HEK293 (cell line): Measurements from ENCODE around the gene TMC2.

Experiments used
- CTCF ChIA-PET: fragments of 350-600 bp; formaldehyde crosslinking; extraction: SDS; loops from one replicate; lab custom pipeline; 2021; ENCODE audit warnings: antibody characterized with exemption; lab: Yijun Ruan, JAX
- POLR2A ChIA-PET: fragments of 300-600 bp; formaldehyde crosslinking; extraction: SDS; loops from one replicate; lab custom pipeline; 2020; ENCODE audit warnings: antibody characterized with exemption, inconsistent platforms; lab: Yijun Ruan, JAX
- H3K27ac ChIP-seq: fragments of 200-500 bp; sonication (Bioruptor generic); 2 replicates; pipeline ENCODE4 v1.5.1; 2014; ENCODE audit warnings: low read depth, low read length, control low read depth, inconsistent platforms; ENCODE audit errors: extremely low read depth
- H3K36me3 ChIP-seq, 2 experiments: fragments of 200-500 bp in 1 of 2; sonication (Bioruptor generic) in 1 of 2; 1 replicate in 1 of 2; 2 replicates in 1 of 2; pipeline ENCODE4 v1.5.1; 2014 to 2017; ENCODE audit warnings: inconsistent platforms in 2 of 2, low read length in 2 of 2; ENCODE audit not compliant: control insufficient read depth in 2 of 2, insufficient read depth in 1 of 2
- H3K4me1 ChIP-seq: fragments of 200-500 bp; sonication (Bioruptor generic); 2 replicates; pipeline ENCODE4 v1.5.1; 2014; ENCODE audit warnings: mild to moderate bottlenecking, low read length, inconsistent platforms; ENCODE audit not compliant: control insufficient read depth, insufficient read depth
- H3K4me3 ChIP-seq: 2 replicates; pipeline ENCODE4 v1.5.1; 2011; ENCODE audit warnings: low read depth, mild to moderate bottlenecking, control low read depth, low read length, moderate library complexity
- H3K9me3 ChIP-seq: fragments of 200-500 bp; sonication (Bioruptor generic); 2 replicates; pipeline ENCODE4 v1.5.1; 2014; ENCODE audit warnings: low read depth, low read length, inconsistent platforms; ENCODE audit not compliant: control insufficient read depth, insufficient read depth
- BCL11A ChIP-seq: fragments of 450-650 bp; formaldehyde crosslinking; IDR thresholded peaks from 2 replicates; pipeline ENCODE4 v1.5.1; 2016; ENCODE audit warnings: low read depth, missing biosample characterization, missing genetic modification characterization
- HOXD13 ChIP-seq: sonication (generic); formaldehyde crosslinking; IDR thresholded peaks from 2 replicates; pipeline ENCODE4 v1.8.0; 2022; ENCODE audit warnings: missing genetic modification reagents, borderline replicate concordance
- KLF7 ChIP-seq: fragments of 450-650 bp; formaldehyde crosslinking; IDR thresholded peaks from 2 replicates; pipeline ENCODE4 v1.5.1; 2016; ENCODE audit warnings: missing biosample characterization, missing genetic modification characterization, borderline replicate concordance
- MYNN ChIP-seq: fragments of 450-650 bp; formaldehyde crosslinking; IDR thresholded peaks from 2 replicates; pipeline ENCODE4 v1.5.1; 2016; ENCODE audit warnings: missing biosample characterization, missing genetic modification characterization, borderline replicate concordance
- SP2 ChIP-seq: fragments of 450-650 bp; formaldehyde crosslinking; IDR thresholded peaks from 2 replicates; pipeline ENCODE4 v1.5.1; 2016; ENCODE audit warnings: missing biosample characterization, missing genetic modification characterization
- TRIM28 ChIP-seq: IDR thresholded peaks from 2 replicates; pipeline ENCODE4 v1.6.1; 2011; ENCODE audit warnings: low read length, control low read depth, borderline replicate concordance
- YY2 ChIP-seq: fragments of 450-650 bp; formaldehyde crosslinking; IDR thresholded peaks from 2 replicates; pipeline ENCODE4 v1.5.1; 2016; ENCODE audit warnings: missing biosample characterization, missing genetic modification characterization
- ZBTB17 ChIP-seq: fragments of 450-650 bp; formaldehyde crosslinking; IDR thresholded peaks from 2 replicates; pipeline ENCODE4 v1.5.1; 2016; ENCODE audit warnings: missing biosample characterization, missing genetic modification characterization
- ZNF146 ChIP-seq: fragments of 450-650 bp; formaldehyde crosslinking; IDR thresholded peaks from 2 replicates; pipeline ENCODE4 v1.5.1; 2016; ENCODE audit warnings: missing biosample characterization, missing genetic modification characterization
- ZNF155 ChIP-seq: fragments of 450-650 bp; formaldehyde crosslinking; IDR thresholded peaks from 2 replicates; pipeline ENCODE4 v1.5.1; 2016; ENCODE audit warnings: missing biosample characterization, missing genetic modification characterization
- ZNF174 ChIP-seq: fragments of 450-650 bp; formaldehyde crosslinking; IDR thresholded peaks from 2 replicates; pipeline ENCODE4 v1.5.0; 2017; ENCODE audit warnings: missing biosample characterization, mild to moderate bottlenecking, missing genetic modification characterization
- ZNF280D ChIP-seq: fragments of 450-650 bp; formaldehyde crosslinking; IDR thresholded peaks from 2 replicates; pipeline ENCODE4 v1.5.1; 2016; ENCODE audit warnings: missing biosample characterization, missing genetic modification characterization
- ZNF354C ChIP-seq: fragments of 450-650 bp; formaldehyde crosslinking; IDR thresholded peaks from 2 replicates; pipeline ENCODE4 v1.5.1; 2016; ENCODE audit warnings: missing biosample characterization, missing genetic modification characterization, low read depth, borderline replicate concordance
- ZNF488 ChIP-seq: fragments of 450-650 bp; formaldehyde crosslinking; IDR thresholded peaks from 2 replicates; pipeline ENCODE4 v1.5.1; 2016; ENCODE audit warnings: missing biosample characterization, missing genetic modification characterization
- ZNF585B ChIP-seq: fragments of 450-650 bp; formaldehyde crosslinking; IDR thresholded peaks from 2 replicates; pipeline ENCODE4 v1.5.1; 2016; ENCODE audit warnings: missing biosample characterization, missing genetic modification characterization
- ZNF624 ChIP-seq: fragments of 450-650 bp; formaldehyde crosslinking; IDR thresholded peaks from 2 replicates; pipeline ENCODE4 v1.5.1; 2017; ENCODE audit warnings: missing biosample characterization, missing genetic modification characterization
- TF ChIP-seq, protein P1 (sequence below): fragments of 450-650 bp; formaldehyde crosslinking; IDR thresholded peaks from 2 replicates; pipeline ENCODE4 v1.5.1; 2017; ENCODE audit warnings: missing biosample characterization, missing genetic modification characterization
- TF ChIP-seq, protein P2 (sequence below): fragments of 450-650 bp; formaldehyde crosslinking; IDR thresholded peaks from 2 replicates; pipeline ENCODE4 v1.5.1; 2016; ENCODE audit warnings: missing biosample characterization, missing genetic modification characterization
- TF ChIP-seq, protein P3 (sequence below): fragments of 450-650 bp; formaldehyde crosslinking; IDR thresholded peaks from 2 replicates; pipeline ENCODE4 v1.5.1; 2016; ENCODE audit warnings: missing biosample characterization, missing genetic modification characterization, borderline replicate concordance

The TMC2 gene

DNA sequence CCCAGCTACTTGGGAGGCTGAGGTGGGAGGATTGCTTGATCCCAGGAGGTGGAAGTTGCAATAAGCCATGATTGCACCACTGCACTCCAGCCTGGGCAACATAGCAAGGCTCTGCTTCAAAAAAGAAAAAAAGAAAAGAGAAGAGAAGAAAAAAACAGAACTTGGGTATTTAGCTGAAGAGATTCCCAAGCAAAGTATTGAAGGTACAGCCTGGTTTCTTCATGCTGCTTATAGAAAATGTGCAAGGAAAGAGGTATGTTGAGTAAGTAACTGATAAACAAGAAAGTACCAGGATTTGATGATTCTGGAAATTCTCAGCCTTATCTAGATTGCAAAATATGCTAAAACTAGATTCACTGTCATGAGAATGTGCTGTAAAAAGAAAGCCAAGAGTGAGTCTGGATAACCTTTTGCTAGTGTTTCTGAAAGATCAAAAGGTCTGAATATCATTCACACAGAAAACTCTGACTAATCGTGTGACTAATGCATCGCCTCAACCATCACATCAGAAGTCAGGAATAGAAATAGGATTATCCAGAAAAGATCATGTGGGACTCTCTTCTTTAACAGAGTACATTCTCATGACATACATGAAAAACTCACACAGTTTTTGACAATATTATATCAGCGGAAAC is 83.7 kb downstream of the TMC2 start (continued):
- TF ChIP-seq ZNF280D (tag by site-specific recombination): peak; percentile 86; the same call in 1 of the 2 replicates
- no peak for TF ChIP-seq ZNF155 (tag by site-specific recombination)

GRCh38 chr20:2624190-2624589 is 87.8 kb downstream of the TMC2 start:
- CTCF ChIA-PET: interaction anchor here (0.6 kb wide), 1 partner anchor 741 kb away, joined by 3 read pairs; no protein-coding TSS in a partner anchor
- Histone ChIP-seq H3K9me3 (no peaks in the 10 kb centered on the region), H3K4me1 (no peaks in the 10 kb centered on the region), H3K27ac (no peak overlapping the region), H3K4me3 (no peak overlapping the region), H3K36me3 (no peaks in the 10 kb centered on the region)
- POLR2A ChIA-PET: no interaction called here
- TF ChIP-seq SP2: no peak
- no peak for TF ChIP-seq YY2 (tag by site-specific recombination)
- no peak for TF ChIP-seq HOXD13 (CRISPR knock-in tag)
- TF ChIP-seq, protein P1, sequence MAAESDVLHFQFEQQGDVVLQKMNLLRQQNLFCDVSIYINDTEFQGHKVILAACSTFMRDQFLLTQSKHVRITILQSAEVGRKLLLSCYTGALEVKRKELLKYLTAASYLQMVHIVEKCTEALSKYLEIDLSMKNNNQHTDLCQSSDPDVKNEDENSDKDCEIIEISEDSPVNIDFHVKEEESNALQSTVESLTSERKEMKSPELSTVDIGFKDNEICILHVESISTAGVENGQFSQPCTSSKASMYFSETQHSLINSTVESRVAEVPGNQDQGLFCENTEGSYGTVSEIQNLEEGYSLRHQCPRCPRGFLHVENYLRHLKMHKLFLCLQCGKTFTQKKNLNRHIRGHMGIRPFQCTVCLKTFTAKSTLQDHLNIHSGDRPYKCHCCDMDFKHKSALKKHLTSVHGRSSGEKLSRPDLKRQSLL (tag by site-specific recombination): no peak
- no peak for TF ChIP-seq ZNF155 (tag by site-specific recombination)
- TF ChIP-seq ZNF488 (tag by site-specific recombination): no peak
- no peak for TF ChIP-seq ZNF624 (tag by site-specific recombination)
- TF ChIP-seq, all 188 proteins: peak for 0

DNA sequence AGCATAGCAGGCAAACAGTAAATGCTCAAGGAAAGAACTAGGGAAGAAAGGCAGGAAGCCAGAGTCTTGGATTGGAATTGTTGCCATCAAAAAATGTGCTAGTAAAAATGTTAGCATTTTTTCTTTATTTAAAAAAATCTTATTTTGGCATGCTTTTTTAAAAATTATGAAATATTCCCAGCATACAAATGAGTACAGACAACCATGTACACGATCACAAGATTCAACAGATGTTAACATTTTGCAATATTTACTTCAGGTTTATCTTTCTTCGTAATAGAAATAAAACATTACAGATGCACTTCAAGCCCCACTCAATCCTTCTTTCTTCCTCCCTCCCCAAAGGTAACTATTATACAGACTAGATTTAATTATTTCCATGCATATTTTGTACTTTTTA is 88.7 kb downstream of the TMC2 start:
- no peaks in the 10 kb centered on the region for H3K36me3 ChIP-seq
- no peak overlapping the region for H3K27ac ChIP-seq
- H3K4me3 ChIP-seq: no peak overlapping the region
- H3K9me3 ChIP-seq: no peaks in the 10 kb centered on the region
- H3K4me1 ChIP-seq: no peaks in the 10 kb centered on the region
- CTCF ChIA-PET: interaction anchor here (1.2 to 1.3 kb wide), 2 partner anchors 23 to 190 kb away, joined by 3 read pairs; no protein-coding TSS in a partner anchor
- POLR2A ChIA-PET: no interaction called here
- TF ChIP-seq TRIM28 (no peak), ZBTB17 (tag by site-specific recombination) (no peak), ZNF146 (tag by site-specific recombination) (no peak), ZNF354C (no peak), BCL11A (no peak), KLF7 (no peak), ZNF585B (tag by site-specific recombination) (no peak), ZNF174 (tag by site-specific recombination) (no peak), HOXD13 (CRISPR knock-in tag) (no peak), MYNN (tag by site-specific recombination) (no peak)
- TF ChIP-seq, protein P2, sequence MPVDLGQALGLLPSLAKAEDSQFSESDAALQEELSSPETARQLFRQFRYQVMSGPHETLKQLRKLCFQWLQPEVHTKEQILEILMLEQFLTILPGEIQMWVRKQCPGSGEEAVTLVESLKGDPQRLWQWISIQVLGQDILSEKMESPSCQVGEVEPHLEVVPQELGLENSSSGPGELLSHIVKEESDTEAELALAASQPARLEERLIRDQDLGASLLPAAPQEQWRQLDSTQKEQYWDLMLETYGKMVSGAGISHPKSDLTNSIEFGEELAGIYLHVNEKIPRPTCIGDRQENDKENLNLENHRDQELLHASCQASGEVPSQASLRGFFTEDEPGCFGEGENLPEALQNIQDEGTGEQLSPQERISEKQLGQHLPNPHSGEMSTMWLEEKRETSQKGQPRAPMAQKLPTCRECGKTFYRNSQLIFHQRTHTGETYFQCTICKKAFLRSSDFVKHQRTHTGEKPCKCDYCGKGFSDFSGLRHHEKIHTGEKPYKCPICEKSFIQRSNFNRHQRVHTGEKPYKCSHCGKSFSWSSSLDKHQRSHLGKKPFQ (tag by site-specific recombination): no peak
- TF ChIP-seq, protein P3, sequence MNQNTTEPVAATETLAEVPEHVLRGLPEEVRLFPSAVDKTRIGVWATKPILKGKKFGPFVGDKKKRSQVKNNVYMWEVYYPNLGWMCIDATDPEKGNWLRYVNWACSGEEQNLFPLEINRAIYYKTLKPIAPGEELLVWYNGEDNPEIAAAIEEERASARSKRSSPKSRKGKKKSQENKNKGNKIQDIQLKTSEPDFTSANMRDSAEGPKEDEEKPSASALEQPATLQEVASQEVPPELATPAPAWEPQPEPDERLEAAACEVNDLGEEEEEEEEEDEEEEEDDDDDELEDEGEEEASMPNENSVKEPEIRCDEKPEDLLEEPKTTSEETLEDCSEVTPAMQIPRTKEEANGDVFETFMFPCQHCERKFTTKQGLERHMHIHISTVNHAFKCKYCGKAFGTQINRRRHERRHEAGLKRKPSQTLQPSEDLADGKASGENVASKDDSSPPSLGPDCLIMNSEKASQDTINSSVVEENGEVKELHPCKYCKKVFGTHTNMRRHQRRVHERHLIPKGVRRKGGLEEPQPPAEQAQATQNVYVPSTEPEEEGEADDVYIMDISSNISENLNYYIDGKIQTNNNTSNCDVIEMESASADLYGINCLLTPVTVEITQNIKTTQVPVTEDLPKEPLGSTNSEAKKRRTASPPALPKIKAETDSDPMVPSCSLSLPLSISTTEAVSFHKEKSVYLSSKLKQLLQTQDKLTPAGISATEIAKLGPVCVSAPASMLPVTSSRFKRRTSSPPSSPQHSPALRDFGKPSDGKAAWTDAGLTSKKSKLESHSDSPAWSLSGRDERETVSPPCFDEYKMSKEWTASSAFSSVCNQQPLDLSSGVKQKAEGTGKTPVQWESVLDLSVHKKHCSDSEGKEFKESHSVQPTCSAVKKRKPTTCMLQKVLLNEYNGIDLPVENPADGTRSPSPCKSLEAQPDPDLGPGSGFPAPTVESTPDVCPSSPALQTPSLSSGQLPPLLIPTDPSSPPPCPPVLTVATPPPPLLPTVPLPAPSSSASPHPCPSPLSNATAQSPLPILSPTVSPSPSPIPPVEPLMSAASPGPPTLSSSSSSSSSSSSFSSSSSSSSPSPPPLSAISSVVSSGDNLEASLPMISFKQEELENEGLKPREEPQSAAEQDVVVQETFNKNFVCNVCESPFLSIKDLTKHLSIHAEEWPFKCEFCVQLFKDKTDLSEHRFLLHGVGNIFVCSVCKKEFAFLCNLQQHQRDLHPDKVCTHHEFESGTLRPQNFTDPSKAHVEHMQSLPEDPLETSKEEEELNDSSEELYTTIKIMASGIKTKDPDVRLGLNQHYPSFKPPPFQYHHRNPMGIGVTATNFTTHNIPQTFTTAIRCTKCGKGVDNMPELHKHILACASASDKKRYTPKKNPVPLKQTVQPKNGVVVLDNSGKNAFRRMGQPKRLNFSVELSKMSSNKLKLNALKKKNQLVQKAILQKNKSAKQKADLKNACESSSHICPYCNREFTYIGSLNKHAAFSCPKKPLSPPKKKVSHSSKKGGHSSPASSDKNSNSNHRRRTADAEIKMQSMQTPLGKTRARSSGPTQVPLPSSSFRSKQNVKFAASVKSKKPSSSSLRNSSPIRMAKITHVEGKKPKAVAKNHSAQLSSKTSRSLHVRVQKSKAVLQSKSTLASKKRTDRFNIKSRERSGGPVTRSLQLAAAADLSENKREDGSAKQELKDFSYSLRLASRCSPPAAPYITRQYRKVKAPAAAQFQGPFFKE: no peak
